Endothelial cell of umbilical vein (primary cell): ENCODE results near the gene KIAA1217. TPM values are rescaled to one million over a fixed set of nuclear protein-coding genes. Genes with fewer than 3 reads are reported as not detected.
"Not testable (repeated sequence)": the region's sequence is repeated elsewhere in the genome, so short reads cannot be mapped to it uniquely, and the experiment has no call there.

Experiments used
- BruUV-seq: library from RNA; stranded (reverse); fragments of 400-500 nt; replicated peaks from 2 replicates; lab custom pipeline; 2021; lab: Mats Ljungman, UMichigan
- CTCF ChIA-PET: fragments of 300-600, 350-600 bp; sonication (Branson Sonifier 250); formaldehyde crosslinking; loops from one replicate; lab custom pipeline; 2021; ENCODE audit warnings: antibody characterized with exemption, inconsistent platforms; lab: Charles Lee
- POLR2A ChIA-PET: fragments of 300-600, 350-600 bp; sonication (Branson Sonifier 250); formaldehyde crosslinking; loops from one replicate; lab custom pipeline; 2021; ENCODE audit warnings: antibody characterized with exemption, inconsistent platforms; lab: Charles Lee
- DNase-seq: peaks from one replicate; pipeline ENCODE4 v3.0.0-alpha.2; 2011; ENCODE audit warnings: low read depth, low spot score
- FAIRE-seq: peaks from 2 replicates; lab custom pipeline; 2011; peaks lifted over from hg19 to GRCh38; lab: Jason Lieb, UNC
- H2AFZ ChIP-seq: 2 replicates; pipeline ENCODE4 v1.6.0; 2012; ENCODE audit warnings: low read depth, low read length, control low read depth, inconsistent platforms
- H3K27ac ChIP-seq: 2 replicates; pipeline ENCODE4 v1.5.1; 2011; ENCODE audit warnings: low read depth, mild to moderate bottlenecking, control low read depth, low read length, moderate library complexity; ENCODE audit not compliant: insufficient read depth
- H3K27me3 ChIP-seq, 2 experiments: 2 replicates each; pipeline versions ENCODE4 v1.6.0 to v1.6.1; 2011; ENCODE audit warnings: low read length in 2 of 2, mixed read lengths in 1 of 2; ENCODE audit not compliant: control insufficient read depth in 2 of 2, insufficient read depth in 2 of 2
- H3K36me3 ChIP-seq, 2 experiments: 2 replicates in 1 of 2; 3 replicates in 1 of 2; pipeline ENCODE4 v1.5.1; 2011; ENCODE audit warnings: low read length in 2 of 2, mild to moderate bottlenecking in 1 of 2, moderate library complexity in 1 of 2; ENCODE audit not compliant: control insufficient read depth in 2 of 2, insufficient read depth in 2 of 2; ENCODE audit errors: extremely low read depth in 1 of 2
- H3K4me1 ChIP-seq: 3 replicates; pipeline ENCODE4 v1.5.1; 2011; ENCODE audit warnings: mild to moderate bottlenecking, low read length; ENCODE audit not compliant: control insufficient read depth, insufficient read depth; ENCODE audit errors: extremely low read depth
- H3K4me2 ChIP-seq: 2 replicates; pipeline ENCODE4 v1.6.1; 2011; ENCODE audit warnings: low read length, control low read depth, mixed read lengths; ENCODE audit not compliant: insufficient read depth
- H3K4me3 ChIP-seq, 3 experiments: fragments of 200-600 bp in 1 of 3; sonication (generic), shearing (Covaris generic) in 1 of 3; replicated peaks in 1 of 3; 2 replicates each; pipeline ENCODE4 v1.5.1; 2011 to 2016; ENCODE audit warnings: control low read depth in 3 of 3, low read length in 3 of 3, mild to moderate bottlenecking in 2 of 3, inconsistent platforms in 1 of 3, low read depth in 1 of 3, moderate library complexity in 1 of 3; ENCODE audit not compliant: insufficient read depth in 1 of 3
- H3K79me2 ChIP-seq: 2 replicates; pipeline ENCODE4 v1.6.0; 2012; ENCODE audit warnings: low read length, inconsistent platforms; ENCODE audit not compliant: control insufficient read depth, insufficient read depth
- H3K9ac ChIP-seq: replicated peaks from 2 replicates; pipeline ENCODE3; 2011; ENCODE audit warnings: low read length, control low read depth; ENCODE audit not compliant: insufficient read depth; ENCODE audit errors: extremely low read depth
- H3K9me1 ChIP-seq: replicated peaks from 3 replicates; pipeline ENCODE4 v1.6.0; 2011; ENCODE audit warnings: mild to moderate bottlenecking, low read length; ENCODE audit not compliant: control insufficient read depth, insufficient read depth; ENCODE audit errors: extremely low read depth
- H3K9me3 ChIP-seq: replicated peaks from 2 replicates; pipeline ENCODE4 v1.5.1; 2012; ENCODE audit warnings: low read length, inconsistent platforms; ENCODE audit not compliant: control insufficient read depth, insufficient read depth
- H4K20me1 ChIP-seq: replicated peaks from 2 replicates; pipeline ENCODE3; 2011; ENCODE audit warnings: mild to moderate bottlenecking, low read length; ENCODE audit not compliant: control insufficient read depth, insufficient read depth; ENCODE audit errors: extremely low read depth
- EZH2 ChIP-seq: IDR thresholded peaks from 2 replicates; pipeline ENCODE4 v1.6.1; 2012; ENCODE audit warnings: borderline replicate concordance, low read depth, mild to moderate bottlenecking, moderate library complexity, low read length, inconsistent platforms; ENCODE audit not compliant: severe bottlenecking
- FOS ChIP-seq: IDR thresholded peaks from 2 replicates; pipeline ENCODE4 v1.6.1; 2011; ENCODE audit warnings: mild to moderate bottlenecking, low read length, moderate library complexity, borderline replicate concordance; ENCODE audit not compliant: insufficient read depth
- GATA2 ChIP-seq: IDR thresholded peaks from 2 replicates; pipeline ENCODE4 v1.7.0; 2011; ENCODE audit warnings: low read depth, mild to moderate bottlenecking, moderate library complexity, mixed read lengths, low read length; ENCODE audit not compliant: insufficient read length, insufficient read depth
- JUN ChIP-seq: IDR thresholded peaks from 2 replicates; pipeline ENCODE4 v1.6.1; 2011; ENCODE audit warnings: borderline replicate concordance, low read depth; ENCODE audit not compliant: insufficient read length, insufficient read depth
- MAX ChIP-seq: IDR thresholded peaks from 2 replicates; pipeline ENCODE4 v1.6.1; 2011; ENCODE audit not compliant: insufficient read depth, insufficient read length
- MYC ChIP-seq: IDR thresholded peaks from one replicate; pipeline ENCODE4 v1.6.1; 2011; ENCODE audit warnings: mild to moderate bottlenecking, low read depth, low read length
- POLR2A ChIP-seq: IDR thresholded peaks from 2 replicates; pipeline ENCODE4 v1.6.1; 2012; ENCODE audit warnings: low read depth, mild to moderate bottlenecking, control low read depth, low read length
- POLR2AphosphoS5 ChIP-seq: IDR thresholded peaks from 2 replicates; pipeline ENCODE4 v1.6.1; 2012; ENCODE audit warnings: low read depth, mild to moderate bottlenecking, control low read depth, low read length, moderate library complexity; ENCODE audit not compliant: insufficient read depth
- dilution Hi-C: fragments of 300-500 bp; cut with MboI; formaldehyde crosslinking; loops from one replicate; pipeline ENCODE4 v1.15.0; 2019; ENCODE audit warnings: low sequenced_read_pairs; ENCODE audit not compliant: extremely low pct_ligation_motif_present
- intact Hi-C: fragments of 100-400 bp; cut with micrococcal nuclease; formaldehyde crosslinking; loops from one replicate; pipeline ENCODE4 v1.10.0; 2022
- polyA plus RNA-seq, 4 experiments: library from polyadenylated mRNA; depleted of rRNA in 3 of 4; stranded (reverse) in 3 of 4; unstranded in 1 of 4; fragments of >200 nt; gene quantifications; 2 replicates each; pipeline versions ENCODE4 v1.2.1 to v1.2.3, GENCODE V29; 2011 to 2012; ENCODE audit warnings: missing spikeins in 1 of 4
- total RNA-seq: library from RNA; stranded (reverse); gene quantifications from 2 replicates; pipeline ENCODE4 v1.2.3, GENCODE V29; 2021
- TF ChIP-seq, protein P1 (sequence below), 2 donors: IDR thresholded peaks; 1 replicate in 1 of 2; 2 replicates in 1 of 2; pipeline ENCODE4 v1.5.1; 2011; ENCODE audit warnings: low read length in 2 of 2, mild to moderate bottlenecking in 2 of 2, moderate library complexity in 2 of 2, control low read depth in 1 of 2, inconsistent platforms in 1 of 2, low read depth in 1 of 2; ENCODE audit not compliant: insufficient read depth in 1 of 2; ENCODE audit errors: extremely low read depth in 1 of 2

Gene KIAA1217
- total and polyA plus RNA-seq, 2 donors (not counting 3 experiments of a cell fraction or from before 2014, with no cell fraction given): 0.83 to 10.3 TPM

DNA sequence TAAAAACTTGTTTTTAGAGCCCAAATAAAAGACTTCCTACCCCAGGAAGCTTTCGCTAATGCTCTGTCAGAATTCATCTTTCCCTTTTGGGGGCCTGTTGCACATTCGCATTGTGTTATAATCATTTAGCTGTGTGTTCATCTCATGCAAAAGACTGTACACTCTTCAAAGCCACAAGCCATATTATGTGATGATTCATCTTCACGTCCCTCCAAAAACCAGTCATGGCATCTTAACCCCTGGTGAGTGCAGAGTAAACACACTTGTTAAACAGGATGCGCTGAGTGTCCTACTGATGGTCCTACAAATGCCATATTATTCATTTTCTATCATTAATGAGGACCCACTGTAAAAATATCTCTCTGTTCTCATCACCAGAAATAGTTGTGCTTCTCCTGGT is 235.4 kb downstream of the KIAA1217 start:
- H3K9me3 ChIP-seq: no peaks in the 10 kb centered on the region
- no peak for DNase-seq

GRCh38 chr10:24445958-24446357 is 237.0 kb downstream of the KIAA1217 start:
- H3K27me3 ChIP-seq, H3K9me1 ChIP-seq, intact Hi-C loops, H3K36me3 ChIP-seq, POLR2A ChIA-PET, H3K4me2 ChIP-seq, H3K27ac ChIP-seq, BruUV-seq, DNase-seq, FAIRE-seq, H3K79me2 ChIP-seq, H4K20me1 ChIP-seq, H3K9ac ChIP-seq, H3K4me3 ChIP-seq, CTCF ChIA-PET, dilution Hi-C loops, H3K9me3 ChIP-seq, H2AFZ ChIP-seq: not testable (repeated sequence)
- H3K4me1 ChIP-seq: peaks cover 12% of the 10 kb centered on the region

More for the DNA sequence above, 235.4 kb downstream of the KIAA1217 start:
- H3K4me3 ChIP-seq: no peak overlapping the region
- H3K9me1 ChIP-seq: no peaks in the 10 kb centered on the region
- no peak overlapping the region for H2AFZ ChIP-seq
- POLR2A ChIA-PET: no interaction called here
- no peaks in the 10 kb centered on the region for H3K79me2 ChIP-seq
- no TSS peak for BruUV-seq
- no peaks in the 10 kb centered on the region for H3K27me3 ChIP-seq
- peaks cover 11% of the 10 kb centered on the region for H3K4me1 ChIP-seq
- H3K4me2 ChIP-seq: no peak overlapping the region
- H3K9ac ChIP-seq: no peak overlapping the region
- H3K36me3 ChIP-seq: no peaks in the 10 kb centered on the region
- no peak for FAIRE-seq
- dilution Hi-C loops (no loop called here), intact Hi-C loops (no loop called here)
- no peaks in the 10 kb centered on the region for H4K20me1 ChIP-seq
- CTCF ChIA-PET: no interaction called here
- no peak overlapping the region for H3K27ac ChIP-seq
- TF ChIP-seq JUN: no peak
- TF ChIP-seq MAX: no peak
- TF ChIP-seq, protein P1, sequence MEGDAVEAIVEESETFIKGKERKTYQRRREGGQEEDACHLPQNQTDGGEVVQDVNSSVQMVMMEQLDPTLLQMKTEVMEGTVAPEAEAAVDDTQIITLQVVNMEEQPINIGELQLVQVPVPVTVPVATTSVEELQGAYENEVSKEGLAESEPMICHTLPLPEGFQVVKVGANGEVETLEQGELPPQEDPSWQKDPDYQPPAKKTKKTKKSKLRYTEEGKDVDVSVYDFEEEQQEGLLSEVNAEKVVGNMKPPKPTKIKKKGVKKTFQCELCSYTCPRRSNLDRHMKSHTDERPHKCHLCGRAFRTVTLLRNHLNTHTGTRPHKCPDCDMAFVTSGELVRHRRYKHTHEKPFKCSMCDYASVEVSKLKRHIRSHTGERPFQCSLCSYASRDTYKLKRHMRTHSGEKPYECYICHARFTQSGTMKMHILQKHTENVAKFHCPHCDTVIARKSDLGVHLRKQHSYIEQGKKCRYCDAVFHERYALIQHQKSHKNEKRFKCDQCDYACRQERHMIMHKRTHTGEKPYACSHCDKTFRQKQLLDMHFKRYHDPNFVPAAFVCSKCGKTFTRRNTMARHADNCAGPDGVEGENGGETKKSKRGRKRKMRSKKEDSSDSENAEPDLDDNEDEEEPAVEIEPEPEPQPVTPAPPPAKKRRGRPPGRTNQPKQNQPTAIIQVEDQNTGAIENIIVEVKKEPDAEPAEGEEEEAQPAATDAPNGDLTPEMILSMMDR (IDR thresholded peaks at IDR 0.05; ENCODE audit: extremely low read depth in 1 of 2, insufficient read depth in 1 of 2, low read depth in 1 of 2, low read length in 2 of 2): no peak
- no peak for TF ChIP-seq POLR2A
- no peak for TF ChIP-seq EZH2
- TF ChIP-seq FOS: no peak
- TF ChIP-seq POLR2AphosphoS5: no peak
- TF ChIP-seq GATA2: no peak
- TF ChIP-seq MYC: no peak
